Measurements from ENCODE around the gene ZNRF3.
"Not testable (repeated sequence)": the region's sequence is repeated elsewhere in the genome, so short reads cannot be mapped to it uniquely, and the experiment has no call there.

ZNRF3 gene

DNA sequence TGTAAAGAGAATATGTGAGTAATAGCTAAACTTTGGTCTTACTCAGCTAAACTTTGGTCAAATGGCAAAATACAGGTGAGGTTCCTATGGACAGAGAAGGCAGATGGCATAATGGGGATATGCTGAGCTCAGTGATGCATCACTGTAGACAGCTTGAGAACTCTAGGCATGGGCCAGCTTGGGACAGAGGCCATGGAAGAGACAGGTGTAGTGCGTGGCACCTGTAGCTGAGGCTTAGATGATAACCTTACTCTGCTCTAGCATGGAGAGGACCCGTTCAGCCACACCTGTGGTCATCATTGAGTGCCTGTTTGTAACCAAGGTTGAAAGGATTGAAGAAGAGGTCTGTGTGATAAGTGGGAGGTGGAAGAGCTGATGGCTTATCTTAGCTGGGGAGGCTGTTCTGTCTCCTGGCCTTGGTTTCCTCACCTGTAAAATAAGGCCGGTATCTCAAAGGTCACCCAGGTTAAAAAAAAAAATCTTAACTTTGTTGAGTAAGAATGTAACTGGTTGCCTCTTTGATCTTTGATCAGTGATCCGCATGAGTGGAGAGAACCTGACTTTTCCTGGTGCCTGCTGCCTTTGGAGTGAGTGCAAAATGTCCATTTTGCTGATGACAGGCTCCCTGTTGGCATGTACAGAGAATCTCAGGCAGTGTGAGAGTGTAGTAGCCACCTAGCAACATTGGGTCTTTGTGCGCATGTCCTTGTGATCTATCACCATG, 48.6 kb downstream of the ZNRF3 start:
- DNase-seq (ENCODE audit: low read depth in 2 of 2): no peak

DNA sequence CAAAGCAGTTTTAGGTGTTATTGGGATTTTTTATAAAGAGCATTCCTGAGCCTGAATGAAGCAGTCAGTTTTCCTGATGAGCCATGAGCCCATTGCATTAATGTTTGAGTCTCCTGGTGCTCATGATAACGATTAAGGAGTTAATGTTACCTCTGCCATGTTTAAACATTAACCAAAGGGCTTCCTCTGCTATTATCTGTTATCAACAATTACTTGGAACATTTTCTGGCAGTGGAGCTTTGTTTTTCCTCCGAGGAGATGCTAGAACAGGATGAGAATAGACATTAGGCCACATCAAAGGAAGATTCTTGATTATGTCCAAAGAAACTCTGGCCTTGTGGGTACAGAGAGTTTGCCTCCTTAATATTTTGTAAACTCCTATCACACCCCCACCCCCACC, 49.9 kb downstream of the ZNRF3 start:
- DNase-seq (ENCODE audit: low read depth in 2 of 2): no peak

DNA sequence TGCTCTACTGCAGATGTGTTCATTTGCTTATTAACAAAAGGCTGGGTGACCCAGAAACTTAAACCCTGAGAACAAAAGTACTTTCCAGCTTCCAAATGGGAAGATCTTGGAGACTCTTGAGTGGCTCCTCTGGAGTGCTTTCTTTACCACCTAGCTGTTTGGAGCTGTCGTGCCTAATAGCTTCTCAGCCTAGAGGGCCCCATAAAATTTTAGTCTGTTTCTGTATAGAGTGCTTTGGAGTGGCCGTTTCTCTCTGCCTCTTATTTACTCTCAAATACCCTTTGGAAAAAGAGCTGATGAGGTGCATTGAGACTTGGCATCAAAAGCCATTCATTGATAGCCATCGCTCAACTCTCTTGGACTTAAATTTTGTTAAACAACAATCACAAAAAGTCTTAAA, 50.7 kb downstream of the ZNRF3 start:
- no peak for DNase-seq (ENCODE audit: low read depth in 2 of 2)

DNA sequence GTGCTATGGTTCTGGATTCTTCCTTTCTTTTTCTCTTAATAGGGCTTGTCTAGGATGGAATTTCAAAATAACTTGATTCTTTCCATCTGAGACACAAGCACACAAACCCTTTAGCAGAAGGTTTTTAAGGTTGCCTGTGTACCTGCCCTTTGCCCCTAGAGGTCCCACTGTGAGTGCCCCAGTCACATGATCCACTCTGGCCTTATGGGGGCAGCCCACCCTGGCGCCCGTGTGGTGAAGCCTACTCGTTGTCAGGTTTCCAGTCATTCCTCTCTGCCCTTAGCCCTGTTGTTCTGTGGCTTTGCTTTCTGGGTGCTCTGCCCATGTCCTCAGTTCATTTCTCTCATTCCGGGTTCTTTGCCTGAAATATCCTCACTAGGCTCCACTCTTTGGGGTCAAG, 51.8 kb downstream of the ZNRF3 start:
- DNase-seq (ENCODE audit: low read depth in 2 of 2): no peak

DNA sequence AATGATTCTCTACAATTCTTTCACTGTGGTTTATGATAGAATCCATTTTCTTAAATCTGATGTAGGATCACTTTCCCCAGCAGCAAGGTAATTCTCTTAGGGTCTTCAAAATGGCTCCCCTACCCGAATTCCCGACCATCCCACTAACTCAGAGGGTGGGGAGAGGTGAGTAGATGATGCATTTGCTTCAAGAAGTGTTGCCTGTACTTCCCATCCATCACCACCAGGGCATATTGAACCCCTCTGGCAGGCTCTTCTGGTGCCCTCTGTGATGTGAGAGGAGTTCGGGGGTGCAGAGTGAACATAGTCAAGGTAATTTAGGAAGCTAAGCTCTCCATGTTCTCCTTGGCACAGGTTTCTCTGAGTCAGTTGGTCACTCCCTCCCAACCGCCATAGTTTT, 52.3 kb downstream of the ZNRF3 start:
- no peak for DNase-seq (ENCODE audit: low read depth in 2 of 2)

DNA sequence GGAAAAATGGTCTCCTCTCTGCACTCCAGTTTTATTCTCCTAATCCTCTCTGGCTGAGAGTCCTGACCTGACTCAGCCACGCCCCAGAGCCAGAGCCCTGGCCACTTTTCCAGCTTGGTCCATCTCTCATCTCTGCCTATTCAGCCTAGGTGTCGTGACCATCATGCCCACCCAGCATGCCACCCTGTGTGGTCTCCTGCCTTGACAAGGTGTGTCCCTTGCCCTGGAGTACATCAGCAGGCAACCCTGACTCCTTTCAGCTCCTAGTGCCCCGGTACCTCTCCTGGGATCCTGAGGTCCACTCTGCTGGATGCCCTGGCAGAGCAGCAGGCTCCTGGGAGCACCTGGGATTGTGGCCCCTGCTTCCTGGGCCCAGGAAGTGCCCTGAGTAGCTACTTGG, 52.8 kb downstream of the ZNRF3 start:
- DNase-seq (ENCODE audit: low read depth in 2 of 2): no peak

DNA sequence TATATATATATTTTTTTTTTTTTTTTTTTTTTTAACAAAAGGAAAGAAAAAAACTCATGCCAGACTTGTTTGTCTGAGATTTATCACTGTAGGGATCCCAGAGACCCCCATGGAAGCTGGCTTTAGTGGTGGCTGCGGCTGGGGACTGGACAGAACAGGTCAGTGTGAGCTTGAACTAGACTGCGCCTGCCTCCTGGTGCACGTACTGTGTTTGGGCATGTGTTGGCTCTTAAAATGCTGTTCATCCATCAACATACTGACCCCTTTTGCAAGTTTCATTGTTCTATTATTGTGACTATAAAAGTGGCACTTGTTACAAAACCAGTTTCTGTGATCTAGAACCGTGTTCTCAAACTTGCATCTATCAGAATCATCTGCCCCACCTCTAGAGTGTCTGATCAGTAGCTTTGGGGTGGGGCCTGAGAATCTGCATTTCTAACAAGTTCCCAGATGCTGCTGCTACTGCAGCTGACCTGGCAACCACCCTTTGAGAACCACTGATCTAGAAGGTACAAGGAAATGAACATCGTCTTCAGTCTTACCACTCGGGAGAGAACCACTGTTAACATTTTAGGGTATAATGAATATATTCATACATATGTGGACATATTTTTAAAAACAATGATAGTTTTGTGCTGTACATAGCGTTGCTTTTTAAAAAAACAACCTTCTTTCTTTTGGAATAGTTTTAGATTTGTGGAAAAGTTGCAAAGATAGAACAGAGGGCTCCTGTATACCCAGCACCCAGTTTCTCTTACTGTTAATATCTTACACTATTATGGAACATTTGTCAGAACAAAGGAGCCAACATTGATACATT, 54.0 kb downstream of the ZNRF3 start:
- DNase-seq (ENCODE audit: low read depth in 2 of 2): no peak

DNA sequence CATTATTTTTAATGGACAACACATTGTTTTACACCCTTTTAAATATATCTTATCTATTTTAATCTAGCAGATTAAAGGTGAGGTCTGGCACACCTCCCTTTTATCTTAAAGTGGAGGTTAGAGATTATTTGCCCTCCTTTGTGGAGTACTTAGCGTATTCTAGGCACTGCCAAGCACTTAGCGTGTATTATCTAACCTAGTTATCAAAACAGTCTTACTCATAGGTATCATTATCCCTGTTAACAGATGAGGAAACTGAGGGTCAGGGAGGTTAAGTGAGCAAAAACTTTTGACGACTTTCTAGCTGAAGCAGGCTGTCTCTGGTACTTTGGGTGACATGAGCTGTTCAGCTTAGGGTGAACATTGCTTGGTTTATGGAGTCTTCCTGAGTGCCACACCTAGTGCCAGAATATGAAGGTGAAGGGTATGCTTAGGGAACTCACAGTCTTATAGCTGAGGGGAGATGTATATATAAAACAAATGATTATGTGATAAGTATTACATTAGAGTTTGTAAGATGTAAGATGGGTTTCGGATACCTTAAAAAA, 55.0 kb downstream of the ZNRF3 start:
- no peak for DNase-seq (ENCODE audit: low read depth in 2 of 2)

DNA sequence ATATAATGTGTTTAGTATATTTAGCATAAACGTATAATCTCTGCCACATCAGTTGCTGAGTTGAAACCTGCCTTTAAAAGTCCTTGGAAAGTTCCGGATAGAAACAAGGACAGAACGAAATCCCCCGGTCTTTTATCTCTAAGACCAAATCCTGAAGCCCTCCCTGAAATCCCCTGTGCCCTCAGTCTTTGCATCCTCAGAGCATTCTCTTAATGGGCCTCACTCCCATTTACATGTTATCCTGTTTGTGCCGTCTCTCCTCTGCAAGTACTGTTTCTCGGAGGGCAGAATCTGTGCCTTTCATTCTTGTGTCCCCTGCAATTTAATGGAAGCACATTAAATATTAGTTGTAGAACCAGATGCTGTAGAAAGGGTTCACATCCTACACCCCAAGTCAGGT, 56.0 kb downstream of the ZNRF3 start:
- DNase-seq (ENCODE audit: low read depth in 2 of 2): no peak

DNA sequence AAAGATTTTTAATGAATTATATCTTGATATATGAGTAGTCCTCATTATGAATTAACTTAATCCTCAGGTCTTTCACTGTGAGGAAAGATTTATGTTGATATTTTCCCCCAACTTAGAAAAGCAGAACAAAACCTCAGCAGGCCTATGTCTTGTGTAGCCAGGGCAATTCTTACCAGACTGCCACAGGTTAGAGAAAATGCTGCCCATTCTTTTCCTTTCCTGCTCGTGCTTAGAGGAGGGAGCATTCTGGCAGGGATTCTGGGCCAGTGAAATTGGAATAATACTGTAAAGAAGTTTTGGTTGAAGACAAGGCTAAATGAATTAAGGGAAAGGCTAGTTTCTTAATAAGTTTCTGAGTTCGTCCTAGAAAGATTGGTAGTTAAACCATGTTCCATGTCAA, 56.6 kb downstream of the ZNRF3 start:
- DNase-seq (ENCODE audit: low read depth in 2 of 2): no peak

DNA sequence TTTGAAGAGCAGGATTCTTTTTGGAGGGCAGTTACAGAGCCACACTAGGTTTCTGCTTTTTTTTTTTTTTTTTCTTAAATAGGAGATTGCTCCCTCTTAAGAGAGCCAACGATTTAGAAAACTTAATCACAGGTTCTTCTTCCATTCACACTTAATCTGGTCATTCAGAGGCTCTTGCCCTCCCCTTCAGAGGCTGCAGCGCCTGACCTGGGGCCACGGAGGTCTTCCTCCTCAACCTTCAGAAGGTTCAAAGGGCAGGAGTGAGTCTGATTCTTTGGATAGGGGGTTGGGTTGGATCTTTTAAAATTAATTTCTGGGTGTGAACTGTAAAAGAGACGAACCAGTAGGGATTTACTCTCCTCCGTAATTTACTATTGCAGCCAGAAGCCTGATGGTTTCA, 57.1 kb downstream of the ZNRF3 start:
- DNase-seq (ENCODE audit: low read depth in 2 of 2): no peak

DNA sequence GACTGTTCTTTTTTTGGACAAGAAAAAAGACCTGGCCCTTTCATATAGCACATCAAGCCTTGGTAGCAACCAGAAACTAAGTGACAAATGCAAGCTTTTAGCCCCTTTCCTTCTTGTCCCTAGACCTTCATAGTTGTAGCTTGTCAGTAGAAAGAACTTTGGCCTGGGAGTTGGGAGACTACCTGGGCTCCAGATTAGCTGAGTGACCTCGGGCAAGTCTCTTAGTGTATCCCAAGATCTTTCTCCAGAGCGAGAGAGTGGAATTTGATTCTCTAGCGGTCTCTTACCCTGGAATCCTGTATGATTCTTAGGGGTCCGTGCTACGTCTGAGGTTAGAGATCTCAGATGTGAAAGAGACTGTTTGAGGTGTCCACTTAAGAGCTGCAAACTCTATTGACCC, 59.0 kb downstream of the ZNRF3 start:
- no peak for DNase-seq (ENCODE audit: low read depth in 2 of 2)

DNA sequence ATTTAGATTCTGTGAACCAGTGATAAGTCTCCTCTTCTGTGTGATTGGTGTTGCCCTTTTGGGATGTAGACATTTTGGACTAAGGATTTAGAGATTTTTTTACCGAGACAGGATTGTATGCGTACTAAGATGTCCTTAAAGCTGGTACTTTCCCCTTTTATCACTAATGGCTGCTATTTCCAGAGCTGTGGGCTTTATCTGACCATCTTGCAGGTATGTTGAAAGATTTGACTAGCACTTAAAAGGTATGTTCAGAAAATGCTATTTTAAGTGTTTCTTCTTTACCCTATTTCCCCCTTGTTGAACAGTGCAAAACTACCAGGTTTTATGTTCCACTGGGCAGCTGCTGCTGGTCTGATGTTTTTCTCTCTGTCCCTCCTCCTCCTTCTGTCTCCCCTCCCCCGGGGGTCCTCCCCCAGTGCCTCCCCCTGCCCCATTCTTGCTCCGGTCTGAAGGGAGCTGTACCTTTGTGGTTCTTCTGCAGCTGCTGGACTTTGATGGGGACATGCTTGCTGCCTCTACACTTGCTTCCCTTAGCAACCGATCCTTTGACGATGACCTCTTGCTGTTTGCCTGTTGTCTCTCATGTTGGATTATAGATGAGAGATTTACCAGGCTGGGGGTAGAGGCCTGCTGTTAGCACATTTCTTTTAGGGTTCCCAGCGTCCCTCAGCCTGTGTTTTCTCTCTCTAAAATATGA, 59.6 kb downstream of the ZNRF3 start:
- no peak for DNase-seq (ENCODE audit: low read depth in 2 of 2)

DNA sequence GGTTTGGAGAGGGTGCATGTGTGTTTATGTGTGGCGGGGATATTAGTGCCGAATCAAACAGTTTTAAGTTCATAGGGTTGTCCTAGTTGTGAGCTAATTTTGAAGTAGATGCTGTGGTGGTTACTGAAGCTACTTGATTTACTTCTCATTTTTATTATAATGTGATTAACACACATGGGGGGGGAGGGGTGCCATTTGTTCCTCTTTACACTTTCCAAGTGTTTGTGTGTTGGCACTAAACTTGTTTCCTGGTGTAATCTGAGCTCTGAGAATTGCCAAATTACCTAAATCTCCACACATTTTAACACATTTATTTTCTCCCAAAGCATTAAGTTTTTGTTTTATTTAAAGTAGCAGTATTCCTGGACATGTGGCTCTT, 60.1 kb downstream of the ZNRF3 start:
- DNase-seq (ENCODE audit: low read depth in 2 of 2): no peak

DNA sequence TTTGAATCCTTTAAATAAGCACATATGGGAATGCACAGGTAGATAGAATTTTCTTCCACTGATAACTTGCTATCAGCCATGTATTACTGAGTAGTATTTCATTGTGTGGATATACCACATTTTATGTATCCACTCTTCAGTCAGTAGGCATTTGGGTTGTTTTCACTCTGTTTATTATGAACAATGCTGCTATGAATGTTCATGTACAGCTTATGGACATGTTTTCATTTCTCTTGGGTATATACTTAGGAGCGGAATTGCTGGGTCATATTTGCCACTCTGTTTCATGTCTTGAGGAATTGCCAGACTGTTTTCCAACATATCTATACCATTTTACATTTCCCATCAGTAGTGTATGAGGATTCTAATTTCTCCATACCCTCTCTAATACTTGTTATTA, 63.8 kb downstream of the ZNRF3 start:
- no peak for DNase-seq (ENCODE audit: low read depth in 2 of 2)

DNA sequence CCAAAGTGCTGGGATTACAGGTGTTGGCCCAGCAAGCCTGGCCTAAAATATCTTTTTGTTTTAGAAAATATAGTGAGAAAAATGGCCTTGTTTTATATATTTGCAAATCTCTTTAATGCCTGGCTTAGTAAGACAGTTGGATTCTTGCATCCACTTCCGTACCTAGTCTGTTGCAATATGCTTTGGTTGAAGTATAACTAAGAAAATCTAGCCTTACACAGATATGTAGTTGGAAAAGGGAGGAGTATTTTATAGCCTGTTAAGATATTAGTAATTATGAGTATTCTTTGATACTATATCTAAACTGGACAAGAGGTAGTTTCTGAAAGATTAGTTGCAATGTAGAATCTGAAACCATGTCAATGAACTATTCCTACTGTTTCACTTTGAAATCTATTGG, 65.1 kb downstream of the ZNRF3 start:
- DNase-seq (ENCODE audit: low read depth in 2 of 2): no peak

DNA sequence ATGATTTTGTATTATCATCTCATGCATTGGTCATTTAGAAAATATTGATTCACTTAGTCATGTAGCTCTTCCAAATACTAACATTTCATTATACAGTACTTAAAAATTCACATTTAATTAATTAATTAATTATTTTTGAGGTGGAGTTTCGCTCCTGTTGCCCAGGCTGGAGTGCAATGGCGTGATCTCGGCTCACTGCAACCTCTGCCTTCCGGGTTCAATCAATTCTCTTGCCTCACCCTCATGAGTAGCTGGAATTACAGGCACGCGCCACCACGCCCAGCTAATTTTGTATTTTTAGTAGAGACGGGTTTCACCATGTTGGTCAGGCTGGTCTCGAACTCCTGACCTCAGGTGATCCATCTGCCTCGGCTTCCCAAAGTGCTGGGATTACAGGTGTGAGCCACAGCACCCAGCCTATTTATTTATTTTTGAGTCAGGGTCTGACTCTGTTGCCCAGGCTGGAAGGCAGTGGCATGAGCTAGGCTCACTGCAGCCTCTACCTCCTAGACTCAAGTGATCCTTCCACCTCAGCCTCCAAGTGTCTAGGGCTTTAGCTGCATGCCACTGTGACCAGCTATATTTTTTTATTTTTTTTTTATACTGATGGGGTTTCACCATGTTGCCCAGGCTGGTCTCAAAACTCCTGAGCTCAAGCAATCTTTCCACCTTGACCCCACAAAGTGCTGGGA, 65.6 kb downstream of the ZNRF3 start:
- DNase-seq (ENCODE audit: low read depth in 2 of 2): not testable (repeated sequence)

DNA sequence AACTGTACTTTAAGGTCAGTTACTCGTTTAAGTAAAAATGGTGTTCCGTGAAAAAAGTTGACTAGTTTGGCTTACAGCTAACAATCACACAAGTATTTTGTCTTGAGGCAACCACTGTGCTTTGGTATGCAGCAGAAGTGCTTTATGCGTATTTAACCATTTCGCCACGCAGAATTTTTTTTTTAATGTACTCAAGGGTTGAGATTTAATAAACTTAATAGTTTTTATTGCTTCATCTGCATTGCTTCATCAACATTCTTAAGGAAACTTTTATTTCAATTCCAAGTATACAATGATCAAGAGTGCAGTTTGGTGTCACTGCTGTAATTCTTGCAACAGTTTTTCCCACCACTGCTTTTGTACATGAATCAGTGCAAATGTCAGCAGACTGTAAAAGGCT, 66.4 kb downstream of the ZNRF3 start:
- peak; percentile 24 to 29 for DNase-seq (ENCODE audit: low read depth in 2 of 2)

DNA sequence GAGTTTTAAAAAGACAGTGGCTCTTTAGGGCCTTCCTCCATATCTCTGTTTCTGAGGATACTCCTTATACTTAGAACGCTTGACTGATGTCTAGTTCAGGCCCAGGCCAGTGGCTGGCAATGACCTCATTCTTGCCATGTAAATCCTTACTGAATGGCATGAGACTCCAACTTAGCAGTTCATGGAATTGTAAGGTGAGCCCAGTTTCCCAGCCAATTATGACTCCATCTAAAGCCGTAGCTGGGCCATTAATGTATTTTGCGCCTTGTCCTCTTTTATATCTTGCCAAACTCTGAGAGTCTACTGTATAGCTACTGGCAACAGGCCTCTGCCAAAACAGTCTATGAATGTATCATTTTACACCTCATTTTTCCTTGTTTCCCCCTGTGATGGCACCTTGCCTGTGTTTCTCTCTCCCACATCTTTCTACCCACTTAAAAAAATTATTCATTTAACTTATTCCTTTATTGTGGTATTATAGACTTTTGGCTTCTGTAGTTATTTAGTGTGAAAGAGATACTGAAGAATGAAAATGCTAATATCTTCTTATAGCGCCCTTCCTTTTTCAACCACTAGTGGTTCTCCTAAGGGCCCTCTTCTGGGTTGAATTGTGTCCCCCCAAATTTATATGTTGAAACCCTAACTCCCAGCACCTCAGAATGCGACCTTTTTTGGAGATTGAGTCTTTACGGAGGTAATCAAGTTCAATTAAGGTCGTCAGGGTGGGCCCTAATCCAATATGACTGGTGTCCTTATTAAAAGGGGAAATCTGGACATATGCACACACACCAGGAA, 67.4 kb downstream of the ZNRF3 start:
- no peak for DNase-seq (ENCODE audit: low read depth in 2 of 2)

DNA sequence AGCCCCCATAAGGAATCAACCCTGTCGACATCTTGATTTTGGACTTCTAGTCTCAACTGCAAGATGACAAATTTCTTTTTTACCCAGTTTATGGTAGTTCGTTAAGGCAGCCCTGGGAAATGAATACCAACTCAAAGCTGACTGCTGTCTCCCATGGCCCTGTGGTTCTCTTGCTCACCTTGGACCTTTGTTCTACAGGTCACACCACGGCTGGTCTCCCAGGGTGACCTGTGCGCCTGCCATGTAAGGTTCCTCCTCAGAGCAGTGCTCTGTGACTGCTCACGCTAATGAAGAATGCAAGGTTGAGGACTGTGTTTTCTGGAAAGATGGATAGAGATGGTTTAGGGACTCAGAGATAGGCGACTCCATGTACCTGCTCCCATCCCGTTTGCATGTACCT, 68.2 kb downstream of the ZNRF3 start:
- DNase-seq (ENCODE audit: low read depth in 2 of 2): no peak

DNA sequence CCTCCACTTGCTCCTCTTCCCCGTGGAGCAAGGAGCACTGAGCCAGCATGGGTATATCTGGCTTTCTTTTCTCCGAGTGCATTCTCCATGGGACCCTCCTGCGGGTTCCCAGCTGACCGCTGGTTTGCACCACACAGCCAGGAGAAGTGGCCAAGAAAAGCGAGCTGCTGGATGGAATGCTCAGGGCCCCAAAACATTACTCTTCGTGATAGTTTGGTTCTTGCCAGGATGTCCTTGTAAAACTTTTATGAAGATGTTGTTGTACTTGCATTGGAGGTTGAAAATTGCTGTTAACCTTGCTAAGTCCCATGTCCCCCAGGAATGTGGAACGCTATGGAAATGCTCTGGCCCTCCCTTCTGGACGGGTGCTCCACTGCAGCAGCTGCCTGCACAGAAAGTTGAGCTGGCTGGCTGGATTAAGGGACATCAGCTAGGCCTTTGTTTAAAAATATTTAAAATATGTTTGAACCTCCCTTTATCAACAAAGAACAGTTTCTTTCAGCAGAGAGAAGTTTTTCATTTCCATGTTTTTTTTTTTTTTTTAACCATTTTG, 68.7 kb downstream of the ZNRF3 start:
- DNase-seq (ENCODE audit: low read depth in 2 of 2): no peak

All from fibroblast of skin of left quadriceps (primary cell).